Activated naive CD8-positive, alpha-beta T cell (primary cell): ENCODE measurements around the gene NRXN2.

Experiments
- H3K27ac Mint-ChIP-seq: one replicate; pipeline ENCODE4 v1.8.0; 2021; ENCODE audit warnings: mixed read lengths
- H3K27me3 Mint-ChIP-seq: one replicate; pipeline ENCODE4 v1.8.0; 2021; ENCODE audit warnings: mixed read lengths
- H3K36me3 Mint-ChIP-seq: one replicate; pipeline ENCODE4 v1.8.0; 2021; ENCODE audit warnings: mixed read lengths
- H3K4me1 Mint-ChIP-seq: one replicate; pipeline ENCODE4 v1.8.0; 2021; ENCODE audit warnings: low read depth, mixed read lengths
- H3K4me3 Mint-ChIP-seq: one replicate; pipeline ENCODE4 v1.8.0; 2021; ENCODE audit warnings: mild to moderate bottlenecking, mixed read lengths
- H3K9me3 Mint-ChIP-seq: one replicate; pipeline ENCODE4 v1.8.0; 2021; ENCODE audit warnings: low read depth, mixed read lengths

Gene NRXN2

DNA sequence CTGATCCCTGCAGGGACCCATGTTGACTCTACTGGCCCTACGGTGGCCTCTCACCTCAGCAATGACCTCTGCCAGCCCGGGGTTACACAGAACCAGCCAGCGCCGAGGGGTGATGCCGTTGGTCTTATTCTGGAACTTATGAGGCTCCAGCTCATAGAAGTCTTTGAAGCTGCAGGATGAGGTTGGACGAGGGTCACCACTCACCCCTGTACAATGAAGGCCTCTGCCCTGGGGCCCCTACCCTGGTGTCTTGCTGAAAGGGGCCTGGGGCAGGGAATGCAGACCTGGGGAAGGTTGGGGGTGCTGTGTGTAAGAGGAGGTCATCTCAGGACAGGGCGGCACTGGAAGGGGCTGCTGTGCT is 30.0 kb upstream of the NRXN2 start:
- H3K4me3 Mint-ChIP-seq, result no peak overlapping the region
- H3K4me1 Mint-ChIP-seq, result peaks cover 32% of the 10 kb centered on the region
- H3K27ac Mint-ChIP-seq, result no peak overlapping the region
- no peaks in the 10 kb centered on the region for H3K9me3 Mint-ChIP-seq
- H3K27me3 Mint-ChIP-seq, result no peaks in the 10 kb centered on the region
- H3K36me3 Mint-ChIP-seq, result peaks cover 2% of the 10 kb centered on the region

DNA sequence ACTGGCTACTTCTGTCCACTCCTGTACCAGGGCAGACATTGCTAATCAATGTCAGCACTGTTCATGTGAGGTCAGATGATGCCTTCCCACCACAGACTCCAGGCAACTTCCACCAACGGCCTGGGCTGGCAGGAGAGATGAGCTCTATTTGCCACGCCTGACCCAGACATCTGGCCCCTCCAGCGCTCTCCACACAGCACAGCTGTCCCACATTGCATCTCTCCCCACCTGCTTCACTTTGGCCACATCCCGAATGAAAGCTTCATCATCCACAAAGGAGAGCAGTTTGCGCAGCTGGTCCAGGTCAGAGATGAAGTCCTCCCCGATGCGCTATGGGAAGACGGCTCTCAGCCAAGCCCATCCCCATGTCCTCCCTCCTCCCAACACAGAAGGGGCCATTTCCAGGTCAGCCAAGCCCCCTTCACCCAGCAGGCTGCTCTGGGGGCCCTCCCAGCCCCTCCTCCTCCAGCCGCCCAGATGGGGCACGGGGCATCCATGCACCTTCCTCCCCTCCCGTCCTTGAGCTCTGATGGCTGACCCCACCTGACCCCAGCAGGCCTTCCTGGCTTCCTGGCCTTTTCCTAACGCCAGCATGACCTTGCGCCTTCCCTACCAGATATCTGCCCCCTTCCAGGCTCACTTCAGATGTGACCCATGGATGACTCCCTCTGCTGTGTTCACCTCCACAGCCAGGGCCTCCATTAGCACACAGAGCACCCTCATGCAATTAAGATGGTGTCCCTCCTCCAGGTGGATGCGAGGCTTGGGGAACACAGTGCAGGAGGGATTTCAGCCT is 29.4 kb upstream of the NRXN2 start:
- Mint-ChIP-seq H3K27me3 (no peaks in the 10 kb centered on the region), H3K9me3 (no peaks in the 10 kb centered on the region), H3K36me3 (peaks cover 2% of the 10 kb centered on the region), H3K4me3 (no peak overlapping the region), H3K4me1 (peaks cover 30% of the 10 kb centered on the region), H3K27ac (no peak overlapping the region)

DNA sequence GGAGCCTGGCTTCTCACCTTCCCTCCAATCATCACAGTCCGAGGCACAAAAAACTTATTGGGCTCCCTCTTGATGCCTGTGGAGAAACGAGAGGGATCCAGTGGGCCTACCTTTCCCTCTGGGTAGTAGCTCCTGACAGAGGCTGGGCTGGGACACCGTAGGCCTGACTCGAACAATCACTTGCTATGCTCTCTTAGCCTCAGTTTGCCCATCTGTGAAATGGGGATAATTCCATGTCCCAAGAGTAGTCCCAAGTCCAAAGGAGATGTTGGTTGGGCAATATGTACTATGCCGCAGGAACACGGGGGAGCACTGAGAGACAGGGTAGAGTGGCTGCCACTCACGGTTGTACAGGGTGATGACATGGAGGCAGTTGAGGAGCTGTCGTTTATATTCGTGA is 28.6 kb upstream of the NRXN2 start:
- Mint-ChIP-seq H3K4me1 (peaks cover 30% of the 10 kb centered on the region), H3K27me3 (no peaks in the 10 kb centered on the region), H3K9me3 (no peaks in the 10 kb centered on the region), H3K36me3 (peaks cover 2% of the 10 kb centered on the region), H3K4me3 (no peak overlapping the region), H3K27ac (no peak overlapping the region)

DNA sequence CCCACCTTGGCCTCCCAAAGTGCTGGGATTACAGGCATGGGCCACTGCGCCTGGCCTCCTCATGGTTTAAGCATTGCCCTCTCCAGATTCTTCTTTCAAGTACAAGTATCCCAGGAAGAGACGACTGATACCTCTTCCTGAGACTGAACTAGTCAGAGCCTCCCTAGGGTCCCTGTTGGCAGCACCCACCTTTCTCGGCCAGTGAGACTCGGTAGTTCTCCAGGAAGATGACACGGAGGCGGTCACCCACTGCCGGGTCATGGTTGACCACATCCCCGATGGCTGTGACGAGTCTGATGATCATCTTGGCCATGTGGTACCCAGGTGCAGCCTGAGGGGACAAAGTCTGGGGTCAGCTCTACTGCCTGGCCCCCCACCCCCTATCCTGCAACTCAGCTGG is 28.1 kb upstream of the NRXN2 start:
- Mint-ChIP-seq H3K4me3 (no peak overlapping the region), H3K4me1 (peaks cover 32% of the 10 kb centered on the region), H3K36me3 (peaks cover 2% of the 10 kb centered on the region), H3K9me3 (no peaks in the 10 kb centered on the region), H3K27ac (no peak overlapping the region), H3K27me3 (no peaks in the 10 kb centered on the region)

DNA sequence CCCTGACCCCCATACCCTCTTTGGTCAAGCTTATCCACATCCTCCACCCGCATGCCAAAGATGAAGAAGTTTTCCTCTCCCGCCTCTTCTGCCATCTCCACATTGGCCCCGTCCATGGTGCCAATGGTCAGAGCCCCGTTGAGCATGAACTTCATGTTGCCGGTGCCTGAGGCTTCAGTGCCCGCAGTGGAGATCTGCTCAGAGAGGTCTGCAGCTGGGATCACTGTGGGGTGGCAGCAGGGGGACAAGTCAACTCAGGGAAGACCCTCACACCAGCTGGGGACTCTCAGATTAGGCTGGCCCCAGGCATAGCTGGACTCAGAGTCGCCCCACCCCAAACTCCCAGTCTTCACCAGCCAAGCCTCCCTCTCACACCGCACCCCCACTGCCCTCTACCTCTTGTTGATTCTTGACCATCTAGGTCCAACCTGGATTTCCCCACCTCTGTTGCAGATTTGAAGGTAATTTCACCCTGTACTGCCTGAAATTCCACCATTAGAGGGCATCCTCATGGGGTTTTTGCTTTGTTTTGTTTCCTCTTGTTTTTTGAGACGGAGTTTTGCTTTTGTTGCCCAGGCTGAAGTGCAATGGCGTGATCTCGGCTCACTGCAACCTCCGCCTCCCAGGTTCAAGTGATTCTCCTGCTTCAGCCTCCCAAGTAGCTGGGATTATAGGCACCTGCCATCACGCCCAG is 27.5 kb upstream of the NRXN2 start:
- peak overlapping the region; percentile 46 for H3K27ac Mint-ChIP-seq
- H3K4me3 Mint-ChIP-seq, result no peak overlapping the region
- H3K36me3 Mint-ChIP-seq, result peaks cover 2% of the 10 kb centered on the region
- H3K27me3 Mint-ChIP-seq, result no peaks in the 10 kb centered on the region
- peaks cover 32% of the 10 kb centered on the region for H3K4me1 Mint-ChIP-seq
- H3K9me3 Mint-ChIP-seq, result no peaks in the 10 kb centered on the region

DNA sequence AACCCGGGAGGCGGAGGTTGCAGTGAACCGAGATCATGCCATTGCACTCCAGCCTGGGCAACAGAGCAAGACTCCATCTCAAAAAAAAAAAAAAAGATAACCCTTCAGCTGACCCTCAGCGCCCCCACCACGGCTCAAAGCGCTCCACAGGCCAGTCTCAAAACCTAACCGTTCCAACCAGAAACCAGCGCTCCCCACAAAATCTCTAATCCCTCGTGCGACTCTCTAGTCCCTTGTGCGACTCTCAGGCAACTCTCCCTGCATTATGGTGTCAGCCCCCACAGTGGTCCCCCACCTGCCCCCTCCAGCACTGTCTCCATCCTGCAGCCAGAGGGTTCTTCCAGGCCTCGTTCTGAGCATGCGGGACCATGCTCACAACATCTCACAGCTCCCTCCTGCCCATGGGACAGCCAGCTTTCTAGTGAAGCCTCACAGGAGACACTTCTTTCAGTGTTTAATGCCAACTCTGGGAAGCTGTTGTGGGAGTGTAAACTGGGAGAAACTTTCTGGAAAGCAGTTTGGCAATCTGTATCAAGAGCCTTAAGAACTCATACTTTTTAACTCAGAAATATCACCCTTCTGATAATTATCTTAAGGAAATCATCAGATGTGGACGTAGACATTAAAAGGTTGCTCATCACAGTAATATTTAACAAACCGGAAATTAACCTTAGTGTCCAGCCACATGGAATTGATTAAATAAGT is 25.1 kb upstream of the NRXN2 start:
- Mint-ChIP-seq H3K4me3 (no peak overlapping the region), H3K27ac (peak overlapping the region; percentile 58), H3K27me3 (no peaks in the 10 kb centered on the region), H3K36me3 (peaks cover 2% of the 10 kb centered on the region), H3K4me1 (peaks cover 38% of the 10 kb centered on the region), H3K9me3 (no peaks in the 10 kb centered on the region)

DNA sequence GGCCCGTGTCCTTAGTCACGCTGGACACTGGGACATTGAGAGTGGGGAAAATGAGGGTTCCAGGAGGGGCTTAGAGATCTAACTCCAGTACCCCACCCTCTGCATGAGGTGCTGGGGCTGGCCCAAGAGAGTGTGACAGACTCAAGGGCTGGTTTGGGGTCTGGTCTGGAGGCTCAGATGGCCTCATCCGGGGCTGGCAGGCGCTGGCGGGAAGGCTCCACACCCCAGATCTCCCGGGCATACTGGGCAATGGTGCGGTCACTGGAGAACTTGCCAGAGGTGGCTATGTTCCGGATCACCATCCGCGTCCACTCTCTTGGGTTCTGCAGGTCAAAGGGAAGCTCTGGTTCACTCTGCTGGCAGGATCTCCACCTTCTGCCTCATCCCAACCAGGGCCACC is 23.5 kb upstream of the NRXN2 start:
- Mint-ChIP-seq H3K36me3 (no peaks in the 10 kb centered on the region), H3K27me3 (no peaks in the 10 kb centered on the region), H3K9me3 (no peaks in the 10 kb centered on the region), H3K27ac (no peak overlapping the region), H3K4me1 (peaks cover 34% of the 10 kb centered on the region), H3K4me3 (peak overlapping the region; percentile 47)

DNA sequence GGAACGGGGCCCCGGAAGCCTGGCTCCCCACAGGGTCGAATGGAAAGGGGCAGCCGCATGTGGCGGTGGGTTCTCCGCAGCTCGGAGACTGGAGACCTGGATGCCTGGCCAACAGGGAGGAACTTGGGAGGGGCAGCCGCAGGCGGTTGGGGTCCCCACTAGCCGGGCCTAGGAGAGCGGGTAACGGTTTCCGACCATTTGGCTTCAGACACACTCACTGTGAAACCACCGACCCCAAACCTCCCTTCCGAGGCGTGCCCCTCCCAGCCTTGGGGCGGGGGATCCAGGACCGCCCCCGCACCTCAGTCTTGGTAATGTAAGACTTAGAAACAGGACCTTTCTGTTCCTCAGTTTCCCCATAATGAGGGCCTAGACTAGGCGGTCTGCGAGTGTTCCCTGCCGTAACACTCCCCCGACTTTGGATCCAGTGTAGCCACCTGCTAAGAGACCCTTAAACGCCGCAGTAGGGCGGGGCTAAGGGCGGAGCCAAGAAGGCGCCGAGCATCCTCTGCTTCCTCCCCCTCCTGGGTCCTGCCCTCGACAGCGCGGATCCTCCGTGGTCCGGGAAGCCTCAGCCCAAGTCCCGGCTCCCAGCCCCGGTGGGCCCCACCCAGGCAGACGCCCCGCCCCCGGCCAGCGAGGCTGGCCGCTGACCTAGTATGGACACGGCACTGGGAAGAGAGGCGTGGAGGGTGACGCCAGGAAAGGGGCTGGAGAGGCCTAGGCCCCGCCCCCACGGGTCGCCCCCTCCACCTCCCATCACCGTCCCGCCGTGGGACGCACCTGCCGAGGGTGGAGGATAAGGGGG is 22.7 kb upstream of the NRXN2 start:
- no peaks in the 10 kb centered on the region for H3K36me3 Mint-ChIP-seq
- H3K9me3 Mint-ChIP-seq, result no peaks in the 10 kb centered on the region
- H3K27ac Mint-ChIP-seq, result peak overlapping the region; percentile 82
- no peaks in the 10 kb centered on the region for H3K27me3 Mint-ChIP-seq
- peak overlapping the region; percentile 86 for H3K4me3 Mint-ChIP-seq
- H3K4me1 Mint-ChIP-seq, result peaks cover 37% of the 10 kb centered on the region

DNA sequence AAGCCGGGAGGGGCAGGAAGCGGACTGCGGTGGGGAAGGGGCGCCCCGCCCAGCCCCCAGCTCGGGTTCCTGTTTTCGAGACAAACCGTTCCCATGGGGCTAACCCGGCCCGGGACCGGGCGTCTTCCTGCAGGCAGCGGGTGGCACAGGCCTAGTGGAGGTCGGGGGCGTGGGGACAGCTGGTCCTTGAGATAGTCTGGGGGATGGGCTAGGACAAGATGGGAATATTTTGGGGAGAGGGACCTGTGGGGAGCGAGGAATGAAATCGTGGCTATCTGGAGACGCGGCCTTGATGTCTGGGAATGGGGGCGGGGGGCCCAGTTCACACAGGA is 22.2 kb upstream of the NRXN2 start:
- H3K4me1 Mint-ChIP-seq, result peaks cover 36% of the 10 kb centered on the region
- no peaks in the 10 kb centered on the region for H3K27me3 Mint-ChIP-seq
- H3K4me3 Mint-ChIP-seq, result peak overlapping the region; percentile 86
- peak overlapping the region; percentile 82 for H3K27ac Mint-ChIP-seq
- no peaks in the 10 kb centered on the region for H3K36me3 Mint-ChIP-seq
- no peaks in the 10 kb centered on the region for H3K9me3 Mint-ChIP-seq

DNA sequence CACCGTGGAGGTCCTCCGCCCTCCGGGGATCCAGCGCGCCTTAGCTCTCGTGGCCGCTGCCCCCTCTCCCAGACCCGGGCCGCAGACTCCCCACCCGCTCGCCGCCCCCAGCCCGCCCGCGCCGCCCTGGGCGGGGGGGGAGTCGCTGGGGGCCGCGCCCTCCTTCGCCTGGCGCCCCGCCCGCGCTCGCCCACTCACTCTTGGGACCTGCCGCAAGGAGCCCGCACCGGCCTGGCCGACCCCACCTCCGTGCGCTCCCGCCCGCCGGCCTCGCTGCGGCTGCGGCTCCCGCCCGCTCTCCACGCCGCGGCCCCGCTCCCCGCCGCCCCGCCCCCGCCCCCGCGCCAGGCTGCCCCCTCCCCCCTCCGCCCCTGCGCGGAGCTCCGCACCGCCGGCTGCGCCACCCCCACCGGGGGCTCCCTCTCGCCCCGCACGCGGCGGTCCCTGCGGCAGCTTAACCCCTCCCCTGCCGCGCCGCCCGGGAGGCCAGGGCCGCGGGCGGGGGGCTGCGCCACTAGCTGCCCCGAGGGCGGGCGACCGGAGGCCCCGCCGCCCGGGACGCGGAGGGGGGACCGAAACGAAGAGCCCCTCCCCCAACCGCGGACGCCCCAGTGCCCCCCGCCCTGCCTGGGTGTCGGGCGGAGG is 21.7 kb upstream of the NRXN2 start:
- Mint-ChIP-seq H3K27ac (no peak overlapping the region), H3K4me3 (peak overlapping the region; percentile 84), H3K36me3 (no peaks in the 10 kb centered on the region), H3K9me3 (no peaks in the 10 kb centered on the region), H3K4me1 (peaks cover 37% of the 10 kb centered on the region), H3K27me3 (no peaks in the 10 kb centered on the region)

DNA sequence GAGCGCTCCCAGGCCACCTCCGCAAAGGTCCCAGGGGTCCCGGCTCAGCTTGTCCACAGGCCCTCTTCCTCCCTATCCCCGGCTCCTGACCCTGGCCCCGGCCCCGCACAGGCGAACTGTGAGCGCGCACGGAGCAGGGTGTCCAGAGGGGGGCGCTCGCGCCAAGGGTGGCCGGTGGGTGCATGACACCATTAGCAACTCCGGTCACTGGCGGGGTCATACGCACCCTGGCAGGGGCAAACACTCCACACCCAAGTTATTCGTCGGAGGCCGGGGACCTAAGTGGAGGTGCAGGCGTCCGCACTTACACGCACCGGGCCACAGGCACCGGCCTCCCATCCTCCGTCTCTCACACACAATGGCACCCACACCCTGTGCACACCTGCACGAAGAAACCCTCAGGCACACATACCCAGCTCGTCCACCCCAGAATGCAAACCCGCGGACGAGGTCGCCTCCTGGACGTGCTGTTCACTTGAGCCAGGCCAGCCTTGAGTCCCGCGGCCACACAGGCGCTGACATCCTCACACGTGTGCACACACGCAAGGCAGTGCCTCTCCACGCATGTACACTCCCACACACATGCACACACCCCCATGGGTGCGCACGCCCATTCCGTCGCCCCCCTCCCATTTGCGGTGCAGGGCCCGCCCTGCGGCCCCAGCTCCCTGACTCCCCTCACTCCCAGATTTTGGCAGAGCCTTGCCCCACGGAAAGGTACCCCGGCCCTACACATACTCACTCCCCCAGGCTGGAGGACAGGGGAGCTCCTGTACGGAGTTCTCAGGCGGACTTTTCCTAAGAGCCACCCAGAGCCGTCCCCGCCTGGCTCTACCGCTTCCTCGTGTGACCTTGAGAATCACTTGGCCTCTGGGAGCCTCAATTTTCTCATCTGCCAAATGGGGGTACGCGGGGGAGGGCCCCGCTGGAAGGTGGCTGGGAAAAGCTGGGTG is 20.9 kb upstream of the NRXN2 start, which contains the start of gene RASGRP2:
RASGRP2 (minus strand) TSS at position 552 of the 953 bp plus-strand sequence. CDS start 1,276 bp downstream, outside the sequence.
- Mint-ChIP-seq H3K27ac (peak within 1 kb of the TSS; percentile 67), H3K36me3 (no peaks in the 10 kb centered on the region), H3K27me3 (no peaks in the 10 kb centered on the region), H3K4me1 (peaks cover 40% of the 10 kb centered on the region), H3K4me3 (peak within 1 kb of the TSS; percentile 84), H3K9me3 (no peaks in the 10 kb centered on the region)

DNA sequence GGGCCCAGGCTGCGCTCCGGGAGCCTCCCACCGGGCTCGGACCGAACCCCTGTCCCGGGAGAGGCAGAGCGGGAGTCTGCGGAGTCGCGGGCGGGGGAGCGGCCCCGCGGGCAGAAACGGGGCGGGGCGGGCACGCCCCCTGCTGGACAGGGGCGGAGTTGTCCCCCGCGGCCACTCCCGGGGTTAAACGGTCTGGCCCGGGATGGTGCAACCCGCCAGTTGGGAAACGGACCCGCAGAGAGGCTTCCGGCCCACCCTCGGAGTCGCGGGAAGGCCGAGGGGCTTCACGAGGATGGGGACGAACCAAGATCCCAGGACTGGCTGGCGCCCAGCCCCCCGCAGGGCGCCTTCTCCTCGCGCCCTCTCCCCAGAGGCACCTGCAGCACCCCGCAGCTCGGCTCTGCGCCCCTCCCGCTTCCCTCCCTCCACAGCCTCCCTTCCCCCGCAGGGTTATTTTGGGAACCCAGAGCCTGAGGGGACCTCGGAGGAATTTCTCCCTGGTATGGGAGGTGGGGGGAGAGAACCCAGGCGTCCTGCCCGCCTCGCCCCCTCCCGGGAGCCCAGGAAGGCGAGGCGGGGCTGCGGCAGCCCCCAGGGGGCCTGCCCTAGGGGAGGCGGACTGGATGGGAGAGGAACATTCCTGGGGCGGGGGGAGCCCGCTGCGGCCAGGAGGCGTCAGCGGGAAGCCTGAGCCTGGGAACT is 20.0 kb upstream of the NRXN2 start:
- Mint-ChIP-seq H3K4me3 (no peak overlapping the region), H3K4me1 (peaks cover 42% of the 10 kb centered on the region), H3K27ac (no peak overlapping the region), H3K36me3 (no peaks in the 10 kb centered on the region), H3K27me3 (no peaks in the 10 kb centered on the region), H3K9me3 (no peaks in the 10 kb centered on the region)
